Measurements from ENCODE around the gene B4GALT1.
A peak's percentile ranks its signal among the peaks of the same experiment; 100 is the strongest.

B4GALT1 gene, protein sequence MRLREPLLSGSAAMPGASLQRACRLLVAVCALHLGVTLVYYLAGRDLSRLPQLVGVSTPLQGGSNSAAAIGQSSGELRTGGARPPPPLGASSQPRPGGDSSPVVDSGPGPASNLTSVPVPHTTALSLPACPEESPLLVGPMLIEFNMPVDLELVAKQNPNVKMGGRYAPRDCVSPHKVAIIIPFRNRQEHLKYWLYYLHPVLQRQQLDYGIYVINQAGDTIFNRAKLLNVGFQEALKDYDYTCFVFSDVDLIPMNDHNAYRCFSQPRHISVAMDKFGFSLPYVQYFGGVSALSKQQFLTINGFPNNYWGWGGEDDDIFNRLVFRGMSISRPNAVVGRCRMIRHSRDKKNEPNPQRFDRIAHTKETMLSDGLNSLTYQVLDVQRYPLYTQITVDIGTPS

DNA sequence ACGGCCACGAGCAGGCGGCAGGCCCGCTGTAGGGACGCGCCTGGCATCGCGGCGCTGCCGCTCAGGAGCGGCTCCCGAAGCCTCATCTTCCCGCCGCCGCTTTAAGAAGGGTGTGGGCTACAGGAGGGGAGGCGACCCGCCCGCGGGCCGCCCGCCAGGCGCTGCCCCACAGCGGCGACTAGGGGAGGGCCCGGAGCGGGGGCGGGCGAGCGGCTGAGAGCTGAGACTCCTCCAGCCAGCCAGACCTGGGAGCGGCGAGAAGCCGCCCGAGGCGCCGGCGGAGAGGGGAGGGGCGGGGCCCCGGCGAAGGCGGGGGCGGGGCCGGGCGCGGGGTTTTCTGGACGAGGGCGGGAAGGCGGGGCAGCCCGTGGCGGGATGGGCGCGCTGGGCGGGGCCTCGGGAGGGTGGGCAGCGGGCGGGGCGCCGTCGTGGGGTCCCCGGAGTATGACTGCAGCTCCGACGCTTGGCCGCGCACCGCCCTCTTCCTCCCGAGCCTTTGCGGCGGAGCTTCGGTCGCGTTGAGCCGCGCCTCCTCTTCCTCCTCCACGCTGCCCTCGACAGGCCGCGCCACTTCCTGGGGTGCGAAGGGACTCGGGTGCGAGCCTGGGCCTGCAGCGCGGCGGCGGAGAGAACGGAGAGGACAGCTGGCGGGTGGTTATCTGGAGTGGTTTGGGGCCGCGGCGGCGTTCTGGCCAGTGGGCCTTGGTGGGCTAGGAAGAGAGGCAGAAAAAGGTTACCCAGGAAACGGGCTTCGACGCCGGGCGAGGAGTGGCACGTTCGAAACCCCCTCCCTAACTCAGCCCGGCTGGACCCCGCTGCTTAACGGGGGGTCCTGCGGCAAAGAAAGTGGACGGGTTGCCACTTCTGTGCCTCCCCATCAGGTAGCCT is at the start of gene B4GALT1:
B4GALT1 (minus strand) TSS at position 253 of the 888 bp plus-strand sequence; CDS start at position 86, 167 bp downstream.
- DNase-seq (ENCODE audit: low spot score) = peak; percentile 98

DNA sequence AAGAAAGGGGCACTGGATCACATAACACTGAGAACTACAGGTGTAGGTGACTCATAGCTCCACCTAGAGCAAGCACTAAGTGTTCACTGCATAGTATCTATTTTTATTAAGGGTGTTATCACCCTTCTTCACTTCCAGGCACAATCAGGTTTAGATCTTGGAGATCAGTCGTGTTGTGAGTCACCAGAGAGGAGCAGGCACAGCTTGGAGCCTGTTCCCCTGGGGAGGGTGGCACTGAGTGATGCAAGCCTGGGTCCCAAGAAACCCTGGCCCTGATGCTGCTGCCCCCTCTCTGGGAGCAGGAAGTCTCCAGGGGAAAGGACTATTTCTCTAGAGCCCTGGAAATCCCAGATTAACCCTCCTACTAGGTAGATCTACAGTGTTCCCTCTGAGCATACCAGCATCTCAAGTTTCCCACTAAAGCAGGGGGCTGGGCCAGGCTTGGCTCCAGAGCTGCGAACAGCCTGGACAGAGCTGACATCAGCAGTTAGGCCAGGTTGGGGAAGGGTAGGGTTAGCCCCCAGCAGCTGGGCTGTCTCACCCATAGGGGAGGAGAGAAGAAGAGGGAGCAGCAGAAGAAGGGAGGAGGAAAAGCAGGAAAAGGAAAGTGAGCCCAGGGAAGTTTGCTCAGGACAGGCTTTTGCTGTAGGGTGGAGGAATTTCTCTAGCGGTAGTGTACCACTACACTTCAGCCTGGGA is 44.7 kb upstream of the B4GALT1 start:
- no peak for DNase-seq (ENCODE audit: low spot score)

DNA sequence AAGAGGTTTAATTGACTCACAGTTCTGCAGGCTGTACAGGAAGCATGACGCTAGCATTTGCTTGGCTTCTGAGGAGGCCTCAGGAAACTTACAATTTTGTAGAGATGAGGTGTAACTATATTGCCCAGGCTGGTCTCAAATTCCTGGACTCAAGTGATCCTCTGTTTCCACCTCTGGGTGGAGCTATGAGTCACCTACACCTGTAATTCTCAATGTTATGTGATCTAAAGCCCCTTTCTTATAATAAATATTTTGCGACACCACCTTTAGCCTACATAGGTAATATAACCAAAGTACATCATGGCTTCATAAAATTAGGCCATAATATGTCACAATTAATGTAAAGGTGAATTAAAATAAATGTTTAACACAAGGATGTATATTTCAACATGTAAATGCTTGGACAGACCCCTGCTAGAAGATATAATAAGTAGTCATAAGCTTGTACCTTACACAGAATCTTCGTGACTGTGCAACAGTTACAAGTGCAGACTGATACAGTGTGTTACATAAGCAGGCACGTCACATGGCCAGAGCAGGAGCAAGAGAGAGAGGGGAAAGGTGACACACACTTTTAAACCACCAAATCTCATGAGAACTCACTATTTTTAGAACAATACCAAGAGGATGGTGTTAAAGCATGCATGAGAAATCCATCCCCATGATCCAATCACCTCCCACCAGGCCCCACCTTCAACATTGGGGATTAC is 43.0 kb upstream of the B4GALT1 start:
- no peak for DNase-seq (ENCODE audit: low spot score)

DNA sequence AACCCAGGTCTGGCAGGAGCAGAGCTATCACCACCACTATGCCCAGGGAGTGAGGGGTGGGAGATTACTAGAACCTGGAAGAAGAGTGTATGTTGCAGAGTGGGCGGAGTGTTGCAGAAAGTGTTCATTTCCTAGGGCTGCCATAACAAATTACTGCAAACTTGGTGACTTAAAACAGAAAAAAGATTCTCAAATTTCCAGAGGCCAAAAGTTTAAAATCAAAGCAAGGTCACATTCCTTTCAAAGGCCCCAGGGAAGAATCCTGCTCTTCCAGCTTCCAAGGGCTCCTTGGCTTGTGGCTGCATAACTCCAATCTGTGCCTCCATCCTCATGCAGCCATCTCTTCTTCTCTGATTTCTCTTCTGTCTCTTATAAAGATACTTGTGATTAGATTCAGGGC is 42.3 kb upstream of the B4GALT1 start:
- DNase-seq (ENCODE audit: low spot score) = no peak

DNA sequence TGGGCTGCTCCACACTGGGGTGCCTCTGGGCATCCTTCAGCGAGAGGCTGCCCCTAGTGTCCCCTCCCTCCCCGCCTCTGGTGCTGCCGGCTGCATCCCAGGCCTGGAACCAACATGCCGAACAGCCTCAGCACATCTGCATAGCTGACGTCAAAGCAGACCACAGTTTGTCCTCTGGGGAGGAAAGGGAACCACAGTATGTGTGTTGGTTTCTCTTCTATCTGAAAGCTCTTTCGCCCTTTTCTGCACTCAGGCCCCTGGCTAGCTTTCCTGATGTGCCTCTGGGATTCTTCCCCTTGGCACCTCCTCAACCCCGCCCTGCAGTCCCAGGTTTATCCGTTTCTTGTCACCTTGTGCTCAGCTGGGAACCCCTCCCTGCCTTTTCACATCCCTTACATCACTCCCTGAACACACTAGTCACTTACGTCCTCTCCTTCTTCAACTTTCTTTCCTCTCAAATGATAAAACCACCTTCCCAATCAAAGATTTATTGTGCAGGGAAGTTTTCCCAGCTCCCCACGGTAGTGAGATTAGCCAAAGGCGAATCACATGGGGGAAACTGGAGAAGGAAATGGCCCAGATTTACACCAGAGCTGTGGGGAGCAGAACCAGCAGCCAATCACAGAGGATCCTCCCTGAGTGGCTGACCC is 35.5 kb upstream of the B4GALT1 start:
- peak; percentile 25 for DNase-seq (ENCODE audit: low spot score)

DNA sequence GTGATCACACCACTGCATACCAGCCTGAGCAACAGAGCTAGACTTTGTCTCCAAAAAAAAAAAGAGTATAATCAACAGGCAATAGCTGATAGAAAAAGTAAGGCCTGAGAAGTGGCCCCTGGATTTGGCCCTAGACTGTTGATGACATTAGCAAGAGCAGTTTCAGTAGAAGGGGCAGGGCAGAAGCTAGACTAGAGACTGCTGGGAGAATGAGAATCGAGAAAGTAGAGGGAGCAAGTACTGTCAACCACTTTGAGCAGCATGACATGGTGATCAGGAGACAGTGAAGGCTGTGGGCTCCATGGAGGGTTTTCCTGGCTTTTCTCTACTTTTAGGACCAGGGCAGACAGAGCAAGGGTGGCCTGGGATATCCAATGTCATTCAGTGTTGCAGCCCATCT is 34.9 kb upstream of the B4GALT1 start:
- DNase-seq (ENCODE audit: low spot score) = no peak

DNA sequence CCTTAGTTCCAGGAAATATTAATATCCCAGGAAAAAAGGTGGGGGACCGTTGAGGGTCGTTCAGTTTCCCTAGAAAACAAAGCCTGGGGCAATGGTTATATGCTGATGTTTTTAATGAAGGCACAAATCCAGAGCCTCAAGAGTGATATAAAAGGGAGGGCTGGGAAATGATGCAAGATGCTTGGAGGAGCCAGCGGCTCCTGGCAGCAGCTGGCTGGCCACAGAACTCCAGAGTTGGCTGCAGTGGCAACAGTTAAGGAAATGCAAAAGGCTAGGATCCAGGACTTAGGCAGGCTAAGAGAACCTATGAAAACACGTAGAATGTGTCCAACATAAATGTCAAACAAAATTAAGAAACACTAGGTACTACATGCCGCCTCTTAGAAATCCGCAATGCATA is 31.0 kb upstream of the B4GALT1 start:
- DNase-seq (ENCODE audit: low spot score) = no peak

DNA sequence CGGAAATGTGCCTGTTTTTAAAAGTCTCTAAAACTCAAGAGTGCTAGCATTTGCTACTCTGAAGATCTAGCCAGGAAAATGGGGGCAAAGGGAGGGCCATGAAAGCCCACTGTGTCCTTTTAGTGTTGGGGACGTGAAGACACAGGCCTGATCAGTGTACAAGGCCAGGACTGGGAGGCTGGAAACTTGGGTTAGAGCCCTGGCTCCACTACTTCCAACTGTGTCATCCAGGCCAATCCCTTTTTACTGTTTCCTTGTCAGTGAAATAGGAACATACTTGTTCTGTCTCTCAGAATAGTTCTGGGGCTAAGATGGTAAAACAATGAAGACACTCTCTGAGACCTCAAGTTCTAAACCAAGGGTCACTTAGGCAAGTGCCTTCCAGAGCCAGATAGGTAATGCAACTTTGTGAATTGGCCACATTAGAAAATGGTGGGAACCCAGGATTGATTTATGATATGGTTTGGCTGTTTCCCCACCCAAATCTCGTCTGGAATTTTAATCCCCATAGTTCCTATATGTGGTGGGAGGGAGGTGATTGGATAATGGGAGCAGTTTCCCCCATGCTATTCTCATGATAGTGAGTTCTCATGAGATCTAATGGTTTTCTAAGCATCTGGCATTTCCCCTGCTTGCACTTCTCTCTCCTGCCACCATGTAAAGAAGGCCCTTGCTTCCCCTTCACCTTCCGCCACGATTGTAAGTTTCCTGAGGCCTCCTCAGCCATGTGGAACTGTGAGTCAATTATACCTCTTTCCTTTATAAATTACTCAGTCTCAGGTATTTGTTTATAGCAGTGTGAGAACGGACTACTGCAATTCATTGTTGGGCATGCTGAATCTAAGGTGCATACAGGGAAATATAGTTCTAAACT is 30.4 kb upstream of the B4GALT1 start:
- no peak for DNase-seq (ENCODE audit: low spot score)

DNA sequence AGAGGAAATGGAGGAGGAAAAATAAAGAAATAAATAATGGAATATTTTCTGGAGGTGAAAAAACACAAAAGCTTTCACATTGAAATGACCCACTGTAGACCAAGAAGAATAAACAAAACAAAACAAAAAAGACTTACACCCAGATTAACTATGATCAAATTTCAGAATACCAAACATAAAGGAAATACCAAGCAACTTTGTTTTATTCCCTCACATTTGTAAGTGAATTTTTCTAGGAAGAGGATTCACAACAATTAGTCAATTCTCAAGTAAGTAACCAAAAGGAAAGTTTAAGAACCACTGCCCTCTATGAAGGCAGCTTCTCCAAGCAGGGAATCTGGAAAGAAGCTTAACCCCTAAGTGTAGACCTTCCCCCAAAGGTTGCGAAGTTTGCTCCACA is 29.6 kb upstream of the B4GALT1 start:
- no peak for DNase-seq (ENCODE audit: low spot score)

DNA sequence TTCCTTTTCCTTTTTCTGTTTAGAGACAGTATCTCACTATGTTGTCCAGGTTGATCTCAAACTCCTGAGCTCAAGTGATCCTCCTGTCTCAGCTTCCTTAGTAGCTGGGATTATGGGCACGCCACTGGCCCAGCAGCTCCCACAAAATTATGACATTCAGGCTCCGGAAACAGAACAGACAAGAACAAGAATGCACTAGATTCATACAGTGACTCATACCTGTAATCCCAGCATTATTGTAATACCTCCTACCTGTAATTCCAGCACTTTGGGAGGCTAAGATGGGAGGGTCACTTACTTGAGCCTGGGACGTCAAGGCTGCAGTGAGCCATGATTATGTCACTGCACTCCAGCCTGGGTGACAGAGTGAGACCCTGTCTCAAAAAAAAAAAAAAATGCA is 26.7 kb upstream of the B4GALT1 start:
- no peak for DNase-seq (ENCODE audit: low spot score)

DNA sequence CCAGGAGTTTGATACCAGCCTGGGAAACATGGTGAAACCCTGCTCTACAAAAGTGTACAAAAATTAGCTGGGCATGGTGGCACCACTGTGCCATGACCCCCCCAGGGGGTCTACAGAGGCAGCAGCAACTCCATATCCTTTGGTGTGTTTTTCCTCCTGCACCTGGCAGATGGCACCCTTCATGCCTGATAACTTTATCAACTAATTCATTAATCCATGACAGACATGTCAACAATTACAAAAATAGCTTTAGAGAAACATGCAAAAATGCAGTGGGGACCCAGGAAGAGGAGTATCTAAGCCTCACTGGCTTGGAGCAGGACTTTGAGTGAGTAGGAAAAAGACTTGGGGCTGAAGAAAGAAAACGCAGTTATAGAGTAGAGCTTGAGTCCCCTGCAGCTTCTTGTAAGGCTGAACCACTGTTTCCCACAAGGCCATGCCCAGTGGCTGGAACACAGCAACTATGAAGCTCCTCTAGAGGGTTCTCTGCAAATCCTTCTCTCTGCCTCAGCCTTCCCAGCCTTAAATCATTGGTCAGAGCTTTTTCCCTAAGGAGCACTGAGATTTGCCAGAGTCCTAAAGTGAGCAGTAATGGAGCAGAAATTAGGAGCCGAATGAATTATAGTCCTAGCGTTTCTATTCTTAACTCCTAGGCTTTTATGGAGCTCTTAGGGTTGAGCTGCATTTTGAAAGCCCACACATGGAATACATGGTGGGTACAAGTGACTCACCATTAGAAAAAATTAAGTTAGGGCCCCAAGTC is 25.5 kb upstream of the B4GALT1 start:
- DNase-seq (ENCODE audit: low spot score) = no peak

DNA sequence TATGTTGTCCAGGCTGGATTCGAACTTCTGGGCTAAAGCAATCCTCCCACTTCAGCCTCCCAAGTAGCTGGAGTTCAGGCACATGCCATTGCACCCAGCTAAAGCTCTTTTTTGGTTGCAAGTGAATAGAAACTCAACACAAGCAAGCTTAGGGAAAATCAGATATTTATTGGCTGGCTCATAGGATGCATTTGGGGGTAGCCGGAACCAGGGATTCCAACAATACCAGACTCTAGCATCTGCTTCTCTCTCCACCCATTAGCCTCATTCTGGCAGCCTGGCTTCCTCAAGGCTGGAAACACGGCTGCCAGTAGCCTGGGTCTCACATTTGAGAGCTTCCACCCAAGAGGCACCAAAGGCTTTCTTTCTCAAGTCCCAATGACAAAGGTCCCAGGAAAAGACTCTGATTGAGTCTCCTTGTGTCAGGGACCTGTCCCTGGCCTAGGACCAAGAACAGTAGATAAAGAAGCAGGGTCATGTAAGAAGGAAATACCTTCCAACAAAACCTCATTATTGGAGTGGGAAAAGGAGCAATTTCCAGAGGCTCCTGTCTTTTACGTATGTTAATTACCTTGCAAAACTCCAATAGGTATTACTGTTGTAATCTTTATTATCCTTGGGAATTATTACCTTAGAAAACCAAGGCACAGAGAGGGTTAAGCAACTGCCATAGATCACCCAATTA is 23.0 kb upstream of the B4GALT1 start:
- DNase-seq (ENCODE audit: low spot score) = no peak

DNA sequence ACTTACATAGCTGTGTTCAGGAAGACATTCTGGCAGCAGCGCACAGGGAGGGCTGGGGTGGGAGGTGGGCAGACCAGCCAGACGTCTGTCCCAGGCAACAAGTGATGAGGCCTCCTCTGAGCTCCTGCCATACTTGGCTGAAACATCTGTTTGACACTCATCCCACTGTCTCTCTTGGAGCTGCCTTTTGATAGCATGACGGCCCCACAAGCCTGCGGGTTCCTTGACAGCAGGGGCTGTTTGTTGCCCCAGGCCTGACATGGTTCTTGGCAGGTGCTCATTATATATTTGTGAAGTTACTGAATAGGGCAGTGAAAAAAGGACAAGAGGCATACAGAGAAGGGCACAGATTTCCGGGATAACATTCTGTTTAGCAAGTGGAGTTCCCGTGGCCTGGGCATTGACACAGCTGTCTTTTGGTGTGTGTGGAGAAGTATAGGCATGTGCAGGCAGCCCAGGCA is 22.2 kb upstream of the B4GALT1 start:
- no peak for DNase-seq (ENCODE audit: low spot score)

DNA sequence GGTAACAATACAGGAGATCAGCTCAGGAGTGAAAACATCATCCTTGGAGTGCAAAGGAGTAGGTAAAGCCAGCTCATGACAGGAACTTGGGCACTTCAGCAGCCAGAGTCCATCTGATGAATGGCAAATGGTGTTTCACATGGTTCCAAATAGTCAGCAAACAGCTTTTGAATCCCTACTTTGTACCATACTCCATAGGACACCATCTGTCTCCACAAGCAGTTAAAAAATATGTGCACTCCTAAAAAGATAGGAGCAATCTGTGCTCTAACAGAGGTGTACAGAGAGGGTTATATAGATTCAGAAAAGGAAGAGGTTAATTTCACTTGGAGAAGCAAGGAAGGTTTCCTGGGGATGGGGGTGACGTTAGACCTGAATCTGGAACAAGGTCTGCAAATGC is 21.6 kb upstream of the B4GALT1 start:
- DNase-seq (ENCODE audit: low spot score) = no peak

DNA sequence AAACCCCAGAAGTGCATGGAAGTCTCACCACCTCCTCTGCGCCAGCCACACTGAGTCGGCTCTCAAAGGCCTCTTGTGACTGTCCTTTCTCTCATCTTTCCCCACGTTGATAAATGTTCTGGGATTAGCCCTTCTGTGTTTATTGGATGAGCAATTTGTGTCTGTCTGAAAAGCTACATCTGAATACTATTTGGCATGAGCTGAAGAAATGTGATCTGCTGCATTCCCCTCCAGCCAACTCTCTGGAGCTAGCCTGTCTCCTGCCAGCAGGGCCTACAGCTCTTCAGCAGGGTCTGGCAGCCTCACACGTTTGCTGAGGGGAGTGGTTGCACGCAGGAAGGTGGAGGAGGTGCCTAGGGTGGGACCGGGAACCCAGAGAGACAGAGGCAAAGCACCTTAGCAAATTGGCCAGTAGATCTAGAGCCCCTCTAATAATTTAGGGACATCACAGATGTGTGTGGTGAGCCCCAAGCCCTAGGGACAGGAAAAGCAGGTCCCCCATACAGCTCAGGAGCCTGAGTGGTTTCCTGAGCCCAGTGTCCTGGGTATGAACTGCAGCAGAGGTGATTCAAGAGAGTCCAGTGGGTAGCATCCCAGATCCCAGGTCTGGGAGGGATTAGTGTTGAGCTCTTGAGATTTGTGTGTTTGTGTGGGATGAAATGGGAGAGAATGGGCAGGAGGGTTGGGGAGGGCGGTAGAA is 20.5 kb upstream of the B4GALT1 start:
- DNase-seq (ENCODE audit: low spot score) = no peak

DNA sequence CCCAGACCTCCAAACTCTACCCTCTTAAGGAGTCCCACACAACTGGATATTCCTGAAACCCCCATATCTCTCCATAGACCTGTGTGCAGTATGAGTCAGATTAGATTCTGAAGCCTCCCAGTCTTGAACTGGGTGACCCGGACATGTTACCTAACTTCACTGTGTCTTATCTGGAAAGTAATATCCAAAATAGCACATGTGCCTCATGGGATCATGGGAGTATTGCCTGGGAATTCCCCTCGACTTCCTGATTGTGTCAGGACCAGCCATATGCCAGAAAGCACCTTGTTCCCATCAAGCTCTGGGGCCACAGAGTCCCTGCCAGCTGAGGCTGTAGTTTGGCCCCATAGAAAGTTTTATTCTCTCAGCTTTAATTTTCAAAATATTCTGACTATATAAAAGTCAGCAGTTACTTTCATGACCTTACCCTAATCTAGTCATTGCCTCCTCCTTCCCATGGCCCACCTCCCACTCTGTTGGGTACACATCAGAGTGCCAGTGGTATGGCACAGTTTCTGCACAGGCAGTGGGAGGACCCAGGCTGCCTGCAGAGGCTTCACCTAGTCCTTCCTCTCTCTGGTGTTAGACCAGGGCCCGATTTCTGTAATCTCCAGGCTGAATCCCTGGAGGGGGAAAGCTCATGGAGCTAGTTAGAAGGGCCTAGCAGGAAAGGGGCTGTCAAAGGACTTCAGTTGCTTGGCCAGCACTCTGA is 19.5 kb upstream of the B4GALT1 start:
- no peak for DNase-seq (ENCODE audit: low spot score)

DNA sequence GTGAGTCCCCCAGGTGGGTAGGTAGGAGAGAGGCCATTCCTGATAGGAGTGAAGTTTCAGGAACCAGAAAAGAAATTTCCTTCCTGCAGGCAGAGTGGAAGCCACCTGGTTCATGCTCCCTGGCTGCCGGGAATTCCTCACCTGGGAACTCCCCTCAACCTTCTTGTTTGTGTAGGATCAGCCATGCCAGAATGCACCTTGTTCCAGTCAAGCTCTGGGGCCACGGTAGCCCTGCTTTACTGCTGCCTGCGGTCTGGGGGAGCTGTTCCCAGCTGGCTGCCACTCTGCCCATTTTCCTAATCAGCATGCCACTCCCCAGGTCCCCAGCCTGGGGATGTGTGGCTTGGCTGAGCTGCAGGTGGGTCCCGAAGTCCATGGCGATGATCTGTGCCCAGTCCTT is 18.7 kb upstream of the B4GALT1 start:
- no peak for DNase-seq (ENCODE audit: low spot score)

DNA sequence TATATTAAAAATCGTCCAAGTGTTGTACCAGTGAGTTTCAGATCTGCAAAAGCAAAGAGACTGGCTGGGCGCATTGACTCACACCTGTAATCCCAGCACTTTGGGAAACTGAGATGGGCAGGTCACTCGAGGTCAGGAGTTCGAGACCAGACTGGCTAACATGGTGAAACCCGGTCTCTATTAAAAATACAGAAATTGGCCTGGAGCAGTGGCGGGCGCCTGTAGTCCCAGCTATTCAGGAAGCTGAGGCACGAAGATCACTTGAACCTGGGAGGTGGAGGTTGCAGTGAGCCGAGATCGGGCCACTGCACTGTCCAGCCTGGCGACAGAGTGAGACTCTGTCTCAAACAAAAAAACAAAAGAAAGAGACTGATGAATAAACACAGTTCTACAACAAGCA is 18.3 kb upstream of the B4GALT1 start:
- no peak for DNase-seq (ENCODE audit: low spot score)
